Measurements from ENCODE around the gene NOS2.
A peak's percentile ranks its signal among the peaks of the same experiment; 100 is the strongest.
"Not testable (repeated sequence)": the region's sequence is repeated elsewhere in the genome, so short reads cannot be mapped to it uniquely, and the experiment has no call there.

NOS2 gene

GRCh38 chr17:27846042-27846655 is 45.8 kb upstream of the NOS2 start:
- Histone ChIP-seq H3K27me3 (ENCODE audit: control insufficient read depth, low read length) (peaks cover 7% of the 10 kb centered on the region; the same call in 1 of the 2 replicates), H3K4me2 (ENCODE audit: low read length) (0 out of 2 replicates have a peak overlapping the region, but pooled peaks have one; percentile 7), H3K27ac (ENCODE audit: low read depth, low read length) (no peak overlapping the region), H3K36me3 (ENCODE audit: control insufficient read depth, low read length) (no peaks in the 10 kb centered on the region), H3K4me3 (ENCODE audit: low read length) (no peak overlapping the region), H3K4me1 (ENCODE audit: control insufficient read depth, low read length) (peaks cover 14% of the 10 kb centered on the region), H3K9me2 (replicated peaks; ENCODE audit: control insufficient read depth, low read length) (no peaks in the 10 kb centered on the region), H3K79me2 (ENCODE audit: control insufficient read depth, low read length) (no peaks in the 10 kb centered on the region), H3K9me3 (ENCODE audit: control insufficient read depth, insufficient read depth, low read length) (0 out of 2 replicates have a peak, but pooled peaks cover 2% of the 10 kb centered on the region), H4K20me1 (ENCODE audit: control insufficient read depth, insufficient read depth, low read depth, low read length) (no peaks in the 10 kb centered on the region), H3F3A (ENCODE audit: control insufficient read depth, insufficient read depth) (no peaks in the 10 kb centered on the region)
- TF ChIP-seq EZH2phosphoT487 (IDR thresholded peaks at IDR 0.05; ENCODE audit: borderline replicate concordance, low read length) (no peak), CTCF (IDR thresholded peaks at IDR 0.05; ENCODE audit: low read depth, low read length, poor library complexity, severe bottlenecking) (no peak)

GRCh38 chr17:27845264-27846041 is 45.1 kb upstream of the NOS2 start:
- H3K27ac ChIP-seq (ENCODE audit: low read depth, low read length), result no peak overlapping the region
- no peaks in the 10 kb centered on the region for H3K36me3 ChIP-seq (ENCODE audit: control insufficient read depth, low read length)
- H4K20me1 ChIP-seq (ENCODE audit: control insufficient read depth, insufficient read depth, low read depth, low read length), result no peaks in the 10 kb centered on the region
- no peaks in the 10 kb centered on the region for H3K79me2 ChIP-seq (ENCODE audit: control insufficient read depth, low read length)
- no peaks in the 10 kb centered on the region for H3K9me2 ChIP-seq (replicated peaks; ENCODE audit: control insufficient read depth, low read length)
- peak overlapping the region; percentile 19; the same call in 1 of the 2 replicates for H3K4me2 ChIP-seq (ENCODE audit: low read length)
- H3K4me3 ChIP-seq (ENCODE audit: low read length), result no peak overlapping the region
- peaks cover 14% of the 10 kb centered on the region for H3K4me1 ChIP-seq (ENCODE audit: control insufficient read depth, low read length)
- 0 out of 2 replicates have a peak, but pooled peaks cover 2% of the 10 kb centered on the region for H3K9me3 ChIP-seq (ENCODE audit: control insufficient read depth, insufficient read depth, low read length)
- no peak for TF ChIP-seq CTCF (IDR thresholded peaks at IDR 0.05; ENCODE audit: low read depth, low read length, poor library complexity, severe bottlenecking)
- no peak for TF ChIP-seq EZH2phosphoT487 (IDR thresholded peaks at IDR 0.05; ENCODE audit: borderline replicate concordance, low read length)
- peaks cover 4% of the 10 kb centered on the region; the same call in 1 of the 2 replicates for H3K27me3 ChIP-seq (ENCODE audit: control insufficient read depth, low read length)
- H3F3A ChIP-seq (ENCODE audit: control insufficient read depth, insufficient read depth), result no peaks in the 10 kb centered on the region

GRCh38 chr17:27840688-27841087 is 40.4 kb upstream of the NOS2 start:
- no peak for TF ChIP-seq EZH2phosphoT487 (IDR thresholded peaks at IDR 0.05; ENCODE audit: borderline replicate concordance, low read length)
- Histone ChIP-seq H3K4me3 (ENCODE audit: low read length) (no peak overlapping the region), H3K27ac (ENCODE audit: low read depth, low read length) (no peak overlapping the region), H3F3A (ENCODE audit: control insufficient read depth, insufficient read depth) (no peaks in the 10 kb centered on the region), H3K4me1 (ENCODE audit: control insufficient read depth, low read length) (peaks cover 8% of the 10 kb centered on the region), H3K9me2 (replicated peaks; ENCODE audit: control insufficient read depth, low read length) (no peaks in the 10 kb centered on the region), H3K4me2 (ENCODE audit: low read length) (no peak overlapping the region), H4K20me1 (ENCODE audit: control insufficient read depth, insufficient read depth, low read depth, low read length) (no peaks in the 10 kb centered on the region), H3K9me3 (ENCODE audit: control insufficient read depth, insufficient read depth, low read length) (no peaks in the 10 kb centered on the region), H3K27me3 (ENCODE audit: control insufficient read depth, low read length) (no peaks in the 10 kb centered on the region), H3K79me2 (ENCODE audit: control insufficient read depth, low read length) (no peaks in the 10 kb centered on the region), H3K36me3 (ENCODE audit: control insufficient read depth, low read length) (no peaks in the 10 kb centered on the region)

GRCh38 chr17:27840406-27840678 is 40.0 kb upstream of the NOS2 start:
- not testable (repeated sequence) for H3F3A ChIP-seq (ENCODE audit: control insufficient read depth, insufficient read depth); H3K9me2 ChIP-seq (replicated peaks; ENCODE audit: control insufficient read depth, low read length); H3K79me2 ChIP-seq (ENCODE audit: control insufficient read depth, low read length); H3K9me3 ChIP-seq (ENCODE audit: control insufficient read depth, insufficient read depth, low read length); H3K27me3 ChIP-seq (ENCODE audit: control insufficient read depth, low read length); H3K4me2 ChIP-seq (ENCODE audit: low read length); H3K27ac ChIP-seq (ENCODE audit: low read depth, low read length); H3K4me1 ChIP-seq (ENCODE audit: control insufficient read depth, low read length); H3K4me3 ChIP-seq (ENCODE audit: low read length); H4K20me1 ChIP-seq (ENCODE audit: control insufficient read depth, insufficient read depth, low read depth, low read length); H3K36me3 ChIP-seq (ENCODE audit: control insufficient read depth, low read length)

- not testable (repeated sequence) for H3K27ac ChIP-seq (ENCODE audit: low read depth, low read length); H4K20me1 ChIP-seq (ENCODE audit: control insufficient read depth, insufficient read depth, low read depth, low read length); H3K4me1 ChIP-seq (ENCODE audit: control insufficient read depth, low read length); H3K36me3 ChIP-seq (ENCODE audit: control insufficient read depth, low read length); H3K9me2 ChIP-seq (replicated peaks; ENCODE audit: control insufficient read depth, low read length); H3K79me2 ChIP-seq (ENCODE audit: control insufficient read depth, low read length); H3K9me3 ChIP-seq (ENCODE audit: control insufficient read depth, insufficient read depth, low read length); H3K27me3 ChIP-seq (ENCODE audit: control insufficient read depth, low read length); H3K4me2 ChIP-seq (ENCODE audit: low read length); H3F3A ChIP-seq (ENCODE audit: control insufficient read depth, insufficient read depth); H3K4me3 ChIP-seq (ENCODE audit: low read length)
Measured at GRCh38 chr17:27839571-27840405, 39.5 kb upstream of the NOS2 start.

GRCh38 chr17:27838607-27839006 is 38.3 kb upstream of the NOS2 start:
- H3K4me1 ChIP-seq (ENCODE audit: control insufficient read depth, low read length); H3K79me2 ChIP-seq (ENCODE audit: control insufficient read depth, low read length); H3K4me3 ChIP-seq (ENCODE audit: low read length); H3F3A ChIP-seq (ENCODE audit: control insufficient read depth, insufficient read depth); H4K20me1 ChIP-seq (ENCODE audit: control insufficient read depth, insufficient read depth, low read depth, low read length); H3K27ac ChIP-seq (ENCODE audit: low read depth, low read length); H3K4me2 ChIP-seq (ENCODE audit: low read length); H3K9me3 ChIP-seq (ENCODE audit: control insufficient read depth, insufficient read depth, low read length); H3K27me3 ChIP-seq (ENCODE audit: control insufficient read depth, low read length); H3K9me2 ChIP-seq (replicated peaks; ENCODE audit: control insufficient read depth, low read length); H3K36me3 ChIP-seq (ENCODE audit: control insufficient read depth, low read length): not testable (repeated sequence)
